DOHH2 (cell line): ENCODE results near the gene ESPN.

Experiments
- H3F3A ChIP-seq: fragments of 200-600 bp; sonication (generic), shearing (Covaris generic); 2 replicates; pipeline ENCODE4 v1.6.0; 2016; ENCODE audit warnings: antibody characterized with exemption, mild to moderate bottlenecking; ENCODE audit not compliant: control insufficient read depth, insufficient read depth
- H3K27ac ChIP-seq: fragments of 200-600 bp; sonication (generic); 2 replicates; pipeline ENCODE4 v1.5.1; 2014; ENCODE audit warnings: low read depth, mild to moderate bottlenecking, low read length, moderate library complexity
- H3K27me3 ChIP-seq: fragments of 200-600 bp; sonication (generic); 2 replicates; pipeline ENCODE4 v1.6.1; 2014; ENCODE audit warnings: mild to moderate bottlenecking, low read length, mixed read lengths; ENCODE audit not compliant: control insufficient read depth
- H3K36me3 ChIP-seq: fragments of 200-600 bp; sonication (generic); 2 replicates; pipeline ENCODE4 v1.6.1; 2014; ENCODE audit warnings: mild to moderate bottlenecking, low read length, moderate library complexity, mixed read lengths; ENCODE audit not compliant: control insufficient read depth
- H3K4me1 ChIP-seq: fragments of 200-600 bp; sonication (generic); 2 replicates; pipeline ENCODE4 v1.6.1; 2014; ENCODE audit warnings: mild to moderate bottlenecking, low read length, mixed read lengths; ENCODE audit not compliant: control insufficient read depth
- H3K4me2 ChIP-seq: fragments of 200-600 bp; sonication (generic); 2 replicates; pipeline ENCODE4 v1.6.0; 2014; ENCODE audit warnings: mild to moderate bottlenecking, low read length, moderate library complexity
- H3K4me3 ChIP-seq: fragments of 200-600 bp; sonication (generic); 2 replicates; pipeline ENCODE4 v1.5.1; 2014; ENCODE audit warnings: mild to moderate bottlenecking, low read length, mixed read lengths
- H3K79me2 ChIP-seq: fragments of 200-600 bp; sonication (generic); 2 replicates; pipeline ENCODE4 v1.6.1; 2014; ENCODE audit warnings: mild to moderate bottlenecking, low read length, mixed read lengths; ENCODE audit not compliant: control insufficient read depth
- H3K9me2 ChIP-seq: fragments of 200-600 bp; sonication (generic); replicated peaks from 2 replicates; pipeline ENCODE4 v1.6.1; 2014; ENCODE audit warnings: mild to moderate bottlenecking, low read length, mixed read lengths; ENCODE audit not compliant: control insufficient read depth
- H3K9me3 ChIP-seq: fragments of 200-600 bp; sonication (generic); 2 replicates; pipeline ENCODE4 v1.6.1; 2014; ENCODE audit warnings: antibody characterized with exemption, low read length, mixed read lengths; ENCODE audit not compliant: control insufficient read depth, insufficient read depth
- H4K20me1 ChIP-seq: fragments of 200-600 bp; sonication (generic); 2 replicates; pipeline ENCODE4 v1.6.0; 2014; ENCODE audit warnings: low read depth, mild to moderate bottlenecking, antibody characterized with exemption, low read length, moderate library complexity; ENCODE audit not compliant: control insufficient read depth, insufficient read depth
- EZH2phosphoT487 ChIP-seq: fragments of 200-600 bp; sonication (generic); IDR thresholded peaks from 2 replicates; pipeline ENCODE4 v1.6.1; 2017; ENCODE audit warnings: borderline replicate concordance, mild to moderate bottlenecking, antibody characterized with exemption, low read length, moderate library complexity, mixed read lengths
- TF ChIP-seq, protein P1 (sequence below): fragments of 200-600 bp; sonication (generic); IDR thresholded peaks from one replicate; pipeline ENCODE4 v1.5.1; 2014; ENCODE audit warnings: antibody characterized with exemption, mild to moderate bottlenecking, low read depth, low read length; ENCODE audit not compliant: poor library complexity, severe bottlenecking

ESPN gene

DNA sequence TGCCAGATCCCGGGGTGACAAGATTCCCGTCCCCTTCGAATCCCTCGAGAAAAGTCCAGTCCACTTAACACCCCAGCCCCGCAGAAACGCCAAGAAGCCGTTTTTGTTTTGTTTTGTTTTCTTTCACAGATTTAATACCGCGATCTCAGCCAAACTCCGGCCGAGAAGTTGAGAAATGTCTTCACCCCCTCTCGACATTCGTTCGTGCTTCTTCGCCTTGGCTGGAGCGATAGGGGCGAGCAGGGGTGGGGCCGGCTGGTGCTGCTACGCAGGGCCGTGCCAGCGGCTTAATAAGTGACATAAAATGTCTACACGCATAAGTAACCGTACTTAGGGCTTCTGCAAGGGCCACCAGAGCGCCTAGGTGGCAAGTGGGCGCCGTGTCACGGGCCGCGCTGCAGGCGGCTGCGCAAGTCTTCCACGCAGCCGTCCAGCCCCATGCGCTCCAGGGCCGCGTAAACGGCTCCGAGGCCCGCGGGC, 36.5 kb downstream of the ESPN start:
- no peaks in the 10 kb centered on the region for H4K20me1 ChIP-seq
- no peak overlapping the region for H3K4me2 ChIP-seq
- no peak overlapping the region for H3K4me3 ChIP-seq
- H3K27me3 ChIP-seq, result peaks cover 4% of the 10 kb centered on the region; the same call in 1 of the 2 replicates
- no peaks in the 10 kb centered on the region for H3K79me2 ChIP-seq
- no peak for TF ChIP-seq EZH2phosphoT487
- TF ChIP-seq, protein P1, sequence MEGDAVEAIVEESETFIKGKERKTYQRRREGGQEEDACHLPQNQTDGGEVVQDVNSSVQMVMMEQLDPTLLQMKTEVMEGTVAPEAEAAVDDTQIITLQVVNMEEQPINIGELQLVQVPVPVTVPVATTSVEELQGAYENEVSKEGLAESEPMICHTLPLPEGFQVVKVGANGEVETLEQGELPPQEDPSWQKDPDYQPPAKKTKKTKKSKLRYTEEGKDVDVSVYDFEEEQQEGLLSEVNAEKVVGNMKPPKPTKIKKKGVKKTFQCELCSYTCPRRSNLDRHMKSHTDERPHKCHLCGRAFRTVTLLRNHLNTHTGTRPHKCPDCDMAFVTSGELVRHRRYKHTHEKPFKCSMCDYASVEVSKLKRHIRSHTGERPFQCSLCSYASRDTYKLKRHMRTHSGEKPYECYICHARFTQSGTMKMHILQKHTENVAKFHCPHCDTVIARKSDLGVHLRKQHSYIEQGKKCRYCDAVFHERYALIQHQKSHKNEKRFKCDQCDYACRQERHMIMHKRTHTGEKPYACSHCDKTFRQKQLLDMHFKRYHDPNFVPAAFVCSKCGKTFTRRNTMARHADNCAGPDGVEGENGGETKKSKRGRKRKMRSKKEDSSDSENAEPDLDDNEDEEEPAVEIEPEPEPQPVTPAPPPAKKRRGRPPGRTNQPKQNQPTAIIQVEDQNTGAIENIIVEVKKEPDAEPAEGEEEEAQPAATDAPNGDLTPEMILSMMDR, result no peak
- no peaks in the 10 kb centered on the region for H3K9me2 ChIP-seq
- H3K9me3 ChIP-seq, result no peaks in the 10 kb centered on the region
- H3F3A ChIP-seq, result no peaks in the 10 kb centered on the region
- H3K4me1 ChIP-seq, result no peaks in the 10 kb centered on the region
- H3K36me3 ChIP-seq, result no peaks in the 10 kb centered on the region
- no peak overlapping the region for H3K27ac ChIP-seq

DNA sequence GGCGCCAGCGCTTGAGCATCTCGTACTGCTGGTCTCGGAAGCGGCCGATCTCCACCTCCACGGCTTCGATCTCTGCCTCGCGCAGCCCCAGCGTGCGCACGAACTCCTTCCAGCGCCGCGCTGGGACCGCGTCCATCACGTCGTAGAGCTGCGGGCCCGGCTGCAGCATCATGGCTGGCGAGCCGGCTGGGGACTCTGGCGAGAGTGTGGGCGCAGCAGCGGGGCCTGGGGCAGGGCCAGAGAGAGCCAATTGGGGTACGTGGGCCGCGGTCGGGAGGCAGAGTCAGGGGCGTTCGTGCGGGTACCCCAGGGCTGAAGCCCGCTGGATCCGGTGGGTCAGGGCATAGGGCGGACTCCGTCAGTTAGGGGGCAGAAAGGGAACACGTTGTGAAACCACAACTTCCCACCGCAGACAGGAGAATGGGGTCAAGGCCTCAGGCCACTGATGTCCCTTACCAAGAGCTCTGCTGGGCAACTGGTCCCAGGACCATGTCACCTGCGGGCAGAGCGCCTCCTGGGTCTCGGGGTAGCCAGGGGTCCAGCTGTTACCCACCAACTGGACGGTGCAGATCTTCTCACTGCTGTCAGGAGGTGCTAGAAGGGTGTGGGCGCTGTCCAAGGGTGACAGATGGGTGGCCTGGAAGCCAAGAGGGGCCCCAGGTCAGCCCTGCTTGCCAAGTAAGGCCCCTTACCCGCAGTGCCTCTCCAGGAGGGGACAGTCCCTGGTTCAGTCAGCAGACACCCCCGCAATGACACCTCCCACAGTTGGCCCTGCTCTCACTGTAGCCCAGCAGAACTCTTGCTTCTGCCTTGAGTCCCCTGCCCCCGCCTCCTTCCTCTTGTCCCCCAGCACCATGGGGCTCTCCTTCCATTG, 37.2 kb downstream of the ESPN start:
- Histone ChIP-seq H3K9me2 (no peaks in the 10 kb centered on the region), H3K36me3 (no peaks in the 10 kb centered on the region), H4K20me1 (no peaks in the 10 kb centered on the region), H3F3A (no peaks in the 10 kb centered on the region), H3K4me3 (no peak overlapping the region), H3K4me1 (no peaks in the 10 kb centered on the region), H3K27ac (no peak overlapping the region), H3K27me3 (peaks cover 4% of the 10 kb centered on the region; the same call in 1 of the 2 replicates), H3K79me2 (no peaks in the 10 kb centered on the region), H3K4me2 (no peak overlapping the region), H3K9me3 (no peaks in the 10 kb centered on the region)
- TF ChIP-seq EZH2phosphoT487, result no peak
- TF ChIP-seq, protein P1, result no peak

DNA sequence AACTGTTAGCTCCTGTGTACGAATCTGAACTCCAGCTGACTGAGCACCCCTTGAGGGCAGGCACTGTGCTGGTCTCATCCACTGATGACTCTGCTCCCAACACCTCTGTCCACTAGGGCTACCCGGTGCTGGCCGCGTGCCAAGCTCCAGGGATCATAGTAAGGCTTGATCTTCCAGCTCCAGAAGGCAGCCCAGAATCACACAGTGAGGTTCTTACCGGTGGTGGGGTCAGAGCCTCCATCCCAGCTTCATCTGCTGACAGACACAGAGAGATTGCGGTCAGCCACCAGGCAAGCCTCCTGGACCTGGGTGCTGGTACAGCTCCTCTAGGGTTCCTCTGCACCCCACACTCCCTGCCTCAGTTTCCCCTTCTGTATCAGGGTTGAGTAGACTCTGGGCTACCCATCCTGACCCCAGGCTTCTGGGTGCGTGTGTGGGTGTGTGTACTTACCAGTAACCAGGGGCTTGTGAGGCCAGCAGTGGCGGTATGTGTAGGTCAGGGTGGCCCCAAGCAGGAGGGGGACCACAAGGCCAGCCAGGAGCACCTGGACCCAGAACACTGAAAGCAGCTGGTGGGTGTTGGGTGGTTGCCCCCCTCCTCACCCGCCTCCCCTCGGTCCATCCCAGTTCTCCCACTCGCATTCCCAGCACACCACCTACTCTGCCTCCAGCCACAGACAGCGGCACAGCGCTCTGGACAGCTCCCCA, 38.0 kb downstream of the ESPN start:
- Histone ChIP-seq H3K27ac (no peak overlapping the region), H4K20me1 (no peaks in the 10 kb centered on the region), H3K27me3 (peaks cover 4% of the 10 kb centered on the region; the same call in 1 of the 2 replicates), H3K79me2 (no peaks in the 10 kb centered on the region), H3F3A (no peaks in the 10 kb centered on the region), H3K4me2 (no peak overlapping the region), H3K36me3 (no peaks in the 10 kb centered on the region), H3K9me3 (no peaks in the 10 kb centered on the region), H3K9me2 (no peaks in the 10 kb centered on the region), H3K4me3 (no peak overlapping the region), H3K4me1 (no peaks in the 10 kb centered on the region)
- no peak for TF ChIP-seq EZH2phosphoT487
- TF ChIP-seq, protein P1, result no peak
